Measurements from ENCODE around the gene ARIH1. TPM values are rescaled to one million over a fixed set of nuclear protein-coding genes. Genes with fewer than 3 reads are reported as not detected.
"Not testable (repeated sequence)": the region's sequence is repeated elsewhere in the genome, so short reads cannot be mapped to it uniquely, and the experiment has no call there.

Gene ARIH1
- total and polyA plus RNA-seq, 2 experiments from 2014 or later: 93.1 to 132 TPM

- no peaks in the 10 kb centered on the region for H3K36me3 ChIP-seq
- TF ChIP-seq, protein P1, sequence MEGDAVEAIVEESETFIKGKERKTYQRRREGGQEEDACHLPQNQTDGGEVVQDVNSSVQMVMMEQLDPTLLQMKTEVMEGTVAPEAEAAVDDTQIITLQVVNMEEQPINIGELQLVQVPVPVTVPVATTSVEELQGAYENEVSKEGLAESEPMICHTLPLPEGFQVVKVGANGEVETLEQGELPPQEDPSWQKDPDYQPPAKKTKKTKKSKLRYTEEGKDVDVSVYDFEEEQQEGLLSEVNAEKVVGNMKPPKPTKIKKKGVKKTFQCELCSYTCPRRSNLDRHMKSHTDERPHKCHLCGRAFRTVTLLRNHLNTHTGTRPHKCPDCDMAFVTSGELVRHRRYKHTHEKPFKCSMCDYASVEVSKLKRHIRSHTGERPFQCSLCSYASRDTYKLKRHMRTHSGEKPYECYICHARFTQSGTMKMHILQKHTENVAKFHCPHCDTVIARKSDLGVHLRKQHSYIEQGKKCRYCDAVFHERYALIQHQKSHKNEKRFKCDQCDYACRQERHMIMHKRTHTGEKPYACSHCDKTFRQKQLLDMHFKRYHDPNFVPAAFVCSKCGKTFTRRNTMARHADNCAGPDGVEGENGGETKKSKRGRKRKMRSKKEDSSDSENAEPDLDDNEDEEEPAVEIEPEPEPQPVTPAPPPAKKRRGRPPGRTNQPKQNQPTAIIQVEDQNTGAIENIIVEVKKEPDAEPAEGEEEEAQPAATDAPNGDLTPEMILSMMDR (IDR thresholded peaks at IDR 0.05; ENCODE audit: low read depth, low read length): no peak
- no peaks in the 10 kb centered on the region for H3K4me1 ChIP-seq (ENCODE audit: low read depth)
- H3K27me3 ChIP-seq: no peaks in the 10 kb centered on the region
- DNase-seq (ENCODE audit: low read depth in 1 of 2, low spot score in 1 of 2): no peak
- no peaks in the 10 kb centered on the region for H3K9me3 ChIP-seq (ENCODE audit: low read depth)
- H3K27ac ChIP-seq: no peak overlapping the region
- no peak overlapping the region for H3K4me3 ChIP-seq
Observed at GRCh38 chr15:72468103-72468502, 6.0 kb upstream of the ARIH1 start.

GRCh38 chr15:72472992-72473610 lies 1.0 kb upstream of the ARIH1 start:
- H3K27ac ChIP-seq: peak overlapping the region; percentile 99
- H3K9me3 ChIP-seq (ENCODE audit: low read depth): no peaks in the 10 kb centered on the region
- TF ChIP-seq, protein P1 (IDR thresholded peaks at IDR 0.05; ENCODE audit: low read depth, low read length): peak; percentile 29
- peaks cover 17% of the 10 kb centered on the region for H3K4me1 ChIP-seq (ENCODE audit: low read depth)
- peak overlapping the region; percentile 97 for H3K4me3 ChIP-seq
- H3K27me3 ChIP-seq: no peaks in the 10 kb centered on the region
- DNase-seq (ENCODE audit: low read depth in 1 of 2, low spot score in 1 of 2): peak in 1 of 2 donors; percentile 35
- H3K36me3 ChIP-seq: no peaks in the 10 kb centered on the region

- no peaks in the 10 kb centered on the region for H3K9me3 ChIP-seq (ENCODE audit: low read depth)
- peak overlapping the region; percentile 99 for H3K27ac ChIP-seq
- no peaks in the 10 kb centered on the region for H3K27me3 ChIP-seq
- H3K36me3 ChIP-seq: peaks cover 6% of the 10 kb centered on the region
- TF ChIP-seq, protein P1 (IDR thresholded peaks at IDR 0.05; ENCODE audit: low read depth, low read length): no peak
- DNase-seq (ENCODE audit: low read depth in 1 of 2, low spot score in 1 of 2): peak in 1 of 2 donors; percentile 42
- H3K4me1 ChIP-seq (ENCODE audit: low read depth): peaks cover 17% of the 10 kb centered on the region
- H3K4me3 ChIP-seq: peak overlapping the region; percentile 97
Observed at GRCh38 chr15:72474466-72474911, 359 bp downstream of the ARIH1 start.

- Histone ChIP-seq H3K27ac (peak overlapping the region; percentile 99), H3K36me3 (peaks cover 8% of the 10 kb centered on the region), H3K27me3 (no peaks in the 10 kb centered on the region), H3K4me1 (ENCODE audit: low read depth) (peaks cover 17% of the 10 kb centered on the region), H3K9me3 (ENCODE audit: low read depth) (no peaks in the 10 kb centered on the region), H3K4me3 (peak overlapping the region; percentile 97)
- DNase-seq (ENCODE audit: low read depth in 1 of 2, low spot score in 1 of 2): peak; percentile 83 to 90
- TF ChIP-seq, protein P1 (IDR thresholded peaks at IDR 0.05; ENCODE audit: low read depth, low read length): no peak
Observed at GRCh38 chr15:72474912-72475628, 940 bp downstream of the ARIH1 start.

DNA sequence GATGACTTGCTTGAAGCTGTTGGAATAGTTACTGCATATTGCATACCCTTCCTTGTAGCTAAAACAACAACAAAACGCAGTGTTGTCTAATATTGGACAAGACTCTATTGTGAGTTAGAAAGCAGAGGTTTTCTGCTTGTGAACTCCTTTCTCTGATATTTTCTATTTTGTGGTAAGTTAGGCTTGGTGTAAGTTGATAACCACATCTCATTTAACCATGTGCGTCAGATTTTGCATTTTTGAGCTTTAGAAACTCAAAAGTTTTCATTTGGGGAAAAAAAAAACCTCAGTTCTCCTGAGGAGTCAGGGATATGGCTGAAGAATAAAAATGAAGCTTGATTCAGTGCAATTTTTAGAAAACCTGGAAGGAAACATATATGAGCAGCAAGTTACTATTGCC lies 1.5 kb downstream of the ARIH1 start:
- Histone ChIP-seq H3K36me3 (peaks cover 8% of the 10 kb centered on the region), H3K27ac (peak overlapping the region; percentile 99), H3K4me1 (ENCODE audit: low read depth) (peaks cover 17% of the 10 kb centered on the region), H3K27me3 (no peaks in the 10 kb centered on the region), H3K9me3 (ENCODE audit: low read depth) (no peaks in the 10 kb centered on the region), H3K4me3 (peak overlapping the region; percentile 97)
- TF ChIP-seq, protein P1 (IDR thresholded peaks at IDR 0.05; ENCODE audit: low read depth, low read length): no peak
- DNase-seq (ENCODE audit: low read depth in 1 of 2, low spot score in 1 of 2): no peak

DNA sequence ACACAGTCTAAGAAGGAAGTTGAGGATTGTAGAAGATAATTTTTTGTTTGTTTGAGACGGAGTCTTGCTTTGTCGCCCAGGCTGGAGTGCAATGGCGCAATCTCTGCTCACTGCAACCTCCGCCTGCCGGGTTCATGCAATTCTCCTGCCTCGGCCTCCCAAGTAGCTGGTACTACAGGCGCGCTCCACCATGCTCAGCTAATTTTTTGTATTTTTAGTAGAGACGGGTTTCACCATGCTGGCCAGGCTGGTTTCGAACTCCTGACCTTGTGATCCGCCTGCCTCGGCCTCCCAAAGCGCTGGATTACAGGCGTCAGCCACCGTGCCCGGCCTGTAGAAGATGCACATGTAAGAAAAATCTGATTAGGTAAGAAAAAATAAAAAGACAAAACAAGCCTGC lies 2.2 kb downstream of the ARIH1 start:
- not testable (repeated sequence) for DNase-seq (ENCODE audit: low read depth in 1 of 2, low spot score in 1 of 2); H3K36me3 ChIP-seq; H3K9me3 ChIP-seq (ENCODE audit: low read depth); H3K27me3 ChIP-seq
- H3K27ac ChIP-seq: peak overlapping the region; percentile 99
- H3K4me3 ChIP-seq: peak overlapping the region; percentile 97
- peaks cover 23% of the 10 kb centered on the region for H3K4me1 ChIP-seq (ENCODE audit: low read depth)
